HepG2 (cell line): ENCODE results near the gene TBC1D19.

Experiments used
- BHLHE40 ChIP-seq: IDR thresholded peaks from 2 replicates; pipeline ENCODE4 v1.6.1; 2011; ENCODE audit warnings: low read length, improper control_type of control experiment
- BRD4 ChIP-seq: sonication (generic); formaldehyde crosslinking; IDR thresholded peaks from 2 replicates; pipeline ENCODE4 v1.4.0; 2020; ENCODE audit warnings: missing genetic modification reagents
- FOXM1 ChIP-seq: sonication (generic); formaldehyde crosslinking; IDR thresholded peaks from 2 replicates; pipeline ENCODE4 v1.5.0; 2020; ENCODE audit warnings: missing genetic modification reagents
- HES4 ChIP-seq: sonication (generic); formaldehyde crosslinking; IDR thresholded peaks from 2 replicates; pipeline ENCODE4 v1.9.0; 2021; ENCODE audit warnings: mild to moderate bottlenecking, missing genetic modification reagents, borderline replicate concordance
- POLR2A ChIP-seq, 2 experiments: IDR thresholded peaks; 2 replicates each; pipeline ENCODE4 v1.6.1; 2011; ENCODE audit warnings: low read depth in 2 of 2, low read length in 2 of 2, mild to moderate bottlenecking in 1 of 2, moderate library complexity in 1 of 2; ENCODE audit not compliant: insufficient read depth in 1 of 2
- POLR2AphosphoS2 ChIP-seq: IDR thresholded peaks from 2 replicates; pipeline ENCODE4 v1.6.1; 2011; ENCODE audit warnings: low read depth, low read length, improper control_type of control experiment
- SP1 ChIP-seq, 2 experiments: fragments of 450-650 bp in 1 of 2; sonication (generic) in 1 of 2; formaldehyde crosslinking in 1 of 2; IDR thresholded peaks; 2 replicates each; pipeline versions ENCODE4 v1.4.0 to v1.6.1; 2016 to 2020; ENCODE audit warnings: missing genetic modification reagents in 1 of 2
- ZNF274 ChIP-seq: sonication (generic); formaldehyde crosslinking; IDR thresholded peaks from 2 replicates; pipeline ENCODE4 v1.5.1; 2020; ENCODE audit warnings: mild to moderate bottlenecking, missing genetic modification reagents
- TF ChIP-seq, protein P1 (sequence below): sonication (generic); formaldehyde crosslinking; IDR thresholded peaks from 2 replicates; pipeline ENCODE4 v1.4.0; 2020; ENCODE audit warnings: mild to moderate bottlenecking, missing genetic modification reagents, borderline replicate concordance
- TF ChIP-seq, protein P2 (sequence below): sonication (generic); formaldehyde crosslinking; IDR thresholded peaks from 2 replicates; pipeline ENCODE4 v1.5.0; 2020; ENCODE audit warnings: mild to moderate bottlenecking, missing genetic modification reagents, moderate library complexity

GRCh38 chr4:26802790-26803189 is 218.9 kb downstream of the TBC1D19 start:
- TF ChIP-seq POLR2A (IDR thresholded peaks at IDR 0.05; ENCODE audit: insufficient read depth in 1 of 2, low read depth in 2 of 2, low read length in 2 of 2) = no peak
- no peak for TF ChIP-seq HES4 (CRISPR knock-in tag)
- TF ChIP-seq ZNF274 (CRISPR knock-in tag) = no peak
- TF ChIP-seq, protein P1, sequence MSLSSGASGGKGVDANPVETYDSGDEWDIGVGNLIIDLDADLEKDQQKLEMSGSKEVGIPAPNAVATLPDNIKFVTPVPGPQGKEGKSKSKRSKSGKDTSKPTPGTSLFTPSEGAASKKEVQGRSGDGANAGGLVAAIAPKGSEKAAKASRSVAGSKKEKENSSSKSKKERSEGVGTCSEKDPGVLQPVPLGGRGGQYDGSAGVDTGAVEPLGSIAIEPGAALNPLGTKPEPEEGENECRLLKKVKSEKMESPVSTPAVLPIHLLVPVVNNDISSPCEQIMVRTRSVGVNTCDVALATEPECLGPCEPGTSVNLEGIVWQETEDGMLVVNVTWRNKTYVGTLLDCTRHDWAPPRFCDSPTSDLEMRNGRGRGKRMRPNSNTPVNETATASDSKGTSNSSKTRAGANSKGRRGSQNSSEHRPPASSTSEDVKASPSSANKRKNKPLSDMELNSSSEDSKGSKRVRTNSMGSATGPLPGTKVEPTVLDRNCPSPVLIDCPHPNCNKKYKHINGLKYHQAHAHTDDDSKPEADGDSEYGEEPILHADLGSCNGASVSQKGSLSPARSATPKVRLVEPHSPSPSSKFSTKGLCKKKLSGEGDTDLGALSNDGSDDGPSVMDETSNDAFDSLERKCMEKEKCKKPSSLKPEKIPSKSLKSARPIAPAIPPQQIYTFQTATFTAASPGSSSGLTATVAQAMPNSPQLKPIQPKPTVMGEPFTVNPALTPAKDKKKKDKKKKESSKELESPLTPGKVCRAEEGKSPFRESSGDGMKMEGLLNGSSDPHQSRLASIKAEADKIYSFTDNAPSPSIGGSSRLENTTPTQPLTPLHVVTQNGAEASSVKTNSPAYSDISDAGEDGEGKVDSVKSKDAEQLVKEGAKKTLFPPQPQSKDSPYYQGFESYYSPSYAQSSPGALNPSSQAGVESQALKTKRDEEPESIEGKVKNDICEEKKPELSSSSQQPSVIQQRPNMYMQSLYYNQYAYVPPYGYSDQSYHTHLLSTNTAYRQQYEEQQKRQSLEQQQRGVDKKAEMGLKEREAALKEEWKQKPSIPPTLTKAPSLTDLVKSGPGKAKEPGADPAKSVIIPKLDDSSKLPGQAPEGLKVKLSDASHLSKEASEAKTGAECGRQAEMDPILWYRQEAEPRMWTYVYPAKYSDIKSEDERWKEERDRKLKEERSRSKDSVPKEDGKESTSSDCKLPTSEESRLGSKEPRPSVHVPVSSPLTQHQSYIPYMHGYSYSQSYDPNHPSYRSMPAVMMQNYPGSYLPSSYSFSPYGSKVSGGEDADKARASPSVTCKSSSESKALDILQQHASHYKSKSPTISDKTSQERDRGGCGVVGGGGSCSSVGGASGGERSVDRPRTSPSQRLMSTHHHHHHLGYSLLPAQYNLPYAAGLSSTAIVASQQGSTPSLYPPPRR (CRISPR knock-in tag) = no peak
- no peak for TF ChIP-seq BHLHE40
- no peak for TF ChIP-seq FOXM1 (CRISPR knock-in tag)
- TF ChIP-seq, protein P2, sequence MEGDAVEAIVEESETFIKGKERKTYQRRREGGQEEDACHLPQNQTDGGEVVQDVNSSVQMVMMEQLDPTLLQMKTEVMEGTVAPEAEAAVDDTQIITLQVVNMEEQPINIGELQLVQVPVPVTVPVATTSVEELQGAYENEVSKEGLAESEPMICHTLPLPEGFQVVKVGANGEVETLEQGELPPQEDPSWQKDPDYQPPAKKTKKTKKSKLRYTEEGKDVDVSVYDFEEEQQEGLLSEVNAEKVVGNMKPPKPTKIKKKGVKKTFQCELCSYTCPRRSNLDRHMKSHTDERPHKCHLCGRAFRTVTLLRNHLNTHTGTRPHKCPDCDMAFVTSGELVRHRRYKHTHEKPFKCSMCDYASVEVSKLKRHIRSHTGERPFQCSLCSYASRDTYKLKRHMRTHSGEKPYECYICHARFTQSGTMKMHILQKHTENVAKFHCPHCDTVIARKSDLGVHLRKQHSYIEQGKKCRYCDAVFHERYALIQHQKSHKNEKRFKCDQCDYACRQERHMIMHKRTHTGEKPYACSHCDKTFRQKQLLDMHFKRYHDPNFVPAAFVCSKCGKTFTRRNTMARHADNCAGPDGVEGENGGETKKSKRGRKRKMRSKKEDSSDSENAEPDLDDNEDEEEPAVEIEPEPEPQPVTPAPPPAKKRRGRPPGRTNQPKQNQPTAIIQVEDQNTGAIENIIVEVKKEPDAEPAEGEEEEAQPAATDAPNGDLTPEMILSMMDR = no peak
- TF ChIP-seq BRD4 (CRISPR knock-in tag) = no peak
- TF ChIP-seq POLR2AphosphoS2 = no peak
- no peak for TF ChIP-seq SP1 (IDR thresholded peaks at IDR 0.05)
- TF ChIP-seq SP1 (CRISPR knock-in tag; IDR thresholded peaks at IDR 0.05) = no peak
